ENCODE data around the gene MS4A10. TPM values are rescaled to one million over a fixed set of nuclear protein-coding genes. Genes with fewer than 3 reads are reported as not detected.

Gene MS4A10
- total RNA-seq, 1 donor from 2014 or later: not detected

DNA sequence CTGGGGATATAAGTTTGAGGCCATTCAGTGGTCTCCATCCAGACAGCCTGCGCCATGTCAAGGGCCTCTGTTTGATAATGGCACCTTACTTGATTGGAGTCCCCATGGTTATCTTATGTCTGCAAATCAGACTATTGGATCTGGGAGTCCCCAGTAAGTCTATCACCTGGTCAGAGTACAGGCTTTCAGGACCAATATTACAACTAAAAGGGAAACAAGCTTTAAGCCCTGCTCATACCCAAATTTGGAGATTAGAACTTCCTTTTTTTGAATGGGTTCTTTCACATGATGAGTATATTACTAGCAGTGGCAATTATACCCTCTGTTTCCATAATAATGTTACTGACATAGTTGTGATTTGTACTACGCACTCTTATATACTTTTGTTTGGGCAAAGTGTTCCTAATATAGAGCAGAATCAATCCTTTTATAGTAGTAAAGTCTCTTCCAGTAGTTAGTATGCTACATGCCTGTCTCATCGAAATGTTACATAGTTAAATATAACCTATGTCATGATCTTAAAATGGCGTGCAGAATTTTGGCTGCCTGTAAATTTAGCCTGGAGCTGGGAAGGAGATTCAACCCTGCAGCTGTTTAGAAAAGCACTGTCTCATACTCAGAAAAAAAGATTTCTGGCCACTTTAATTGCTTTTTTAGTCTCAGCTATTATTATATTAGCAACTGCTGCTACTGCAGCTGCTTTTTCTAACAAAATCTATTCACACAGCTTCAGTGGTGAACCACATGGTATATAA, 23.5 kb upstream of the MS4A10 start:
- TF ChIP-seq, protein P1, sequence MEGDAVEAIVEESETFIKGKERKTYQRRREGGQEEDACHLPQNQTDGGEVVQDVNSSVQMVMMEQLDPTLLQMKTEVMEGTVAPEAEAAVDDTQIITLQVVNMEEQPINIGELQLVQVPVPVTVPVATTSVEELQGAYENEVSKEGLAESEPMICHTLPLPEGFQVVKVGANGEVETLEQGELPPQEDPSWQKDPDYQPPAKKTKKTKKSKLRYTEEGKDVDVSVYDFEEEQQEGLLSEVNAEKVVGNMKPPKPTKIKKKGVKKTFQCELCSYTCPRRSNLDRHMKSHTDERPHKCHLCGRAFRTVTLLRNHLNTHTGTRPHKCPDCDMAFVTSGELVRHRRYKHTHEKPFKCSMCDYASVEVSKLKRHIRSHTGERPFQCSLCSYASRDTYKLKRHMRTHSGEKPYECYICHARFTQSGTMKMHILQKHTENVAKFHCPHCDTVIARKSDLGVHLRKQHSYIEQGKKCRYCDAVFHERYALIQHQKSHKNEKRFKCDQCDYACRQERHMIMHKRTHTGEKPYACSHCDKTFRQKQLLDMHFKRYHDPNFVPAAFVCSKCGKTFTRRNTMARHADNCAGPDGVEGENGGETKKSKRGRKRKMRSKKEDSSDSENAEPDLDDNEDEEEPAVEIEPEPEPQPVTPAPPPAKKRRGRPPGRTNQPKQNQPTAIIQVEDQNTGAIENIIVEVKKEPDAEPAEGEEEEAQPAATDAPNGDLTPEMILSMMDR (IDR thresholded peaks at IDR 0.05; ENCODE audit: unreplicated experiment): no peak
- no peak overlapping the region for H3K4me3 Mint-ChIP-seq (ENCODE audit: unreplicated experiment)
- peaks cover 3% of the 10 kb centered on the region for H3K9me3 Mint-ChIP-seq (ENCODE audit: unreplicated experiment)
- peaks cover 15% of the 10 kb centered on the region for H3K4me1 Mint-ChIP-seq (ENCODE audit: unreplicated experiment)
- no peak for DNase-seq (ENCODE audit: low spot score)
- peaks cover 5% of the 10 kb centered on the region for H3K36me3 Mint-ChIP-seq (ENCODE audit: low read depth, unreplicated experiment)
- no peak overlapping the region for H3K27ac Mint-ChIP-seq (ENCODE audit: unreplicated experiment)
- peaks cover 2% of the 10 kb centered on the region for H3K27me3 Mint-ChIP-seq (ENCODE audit: unreplicated experiment)

DNA sequence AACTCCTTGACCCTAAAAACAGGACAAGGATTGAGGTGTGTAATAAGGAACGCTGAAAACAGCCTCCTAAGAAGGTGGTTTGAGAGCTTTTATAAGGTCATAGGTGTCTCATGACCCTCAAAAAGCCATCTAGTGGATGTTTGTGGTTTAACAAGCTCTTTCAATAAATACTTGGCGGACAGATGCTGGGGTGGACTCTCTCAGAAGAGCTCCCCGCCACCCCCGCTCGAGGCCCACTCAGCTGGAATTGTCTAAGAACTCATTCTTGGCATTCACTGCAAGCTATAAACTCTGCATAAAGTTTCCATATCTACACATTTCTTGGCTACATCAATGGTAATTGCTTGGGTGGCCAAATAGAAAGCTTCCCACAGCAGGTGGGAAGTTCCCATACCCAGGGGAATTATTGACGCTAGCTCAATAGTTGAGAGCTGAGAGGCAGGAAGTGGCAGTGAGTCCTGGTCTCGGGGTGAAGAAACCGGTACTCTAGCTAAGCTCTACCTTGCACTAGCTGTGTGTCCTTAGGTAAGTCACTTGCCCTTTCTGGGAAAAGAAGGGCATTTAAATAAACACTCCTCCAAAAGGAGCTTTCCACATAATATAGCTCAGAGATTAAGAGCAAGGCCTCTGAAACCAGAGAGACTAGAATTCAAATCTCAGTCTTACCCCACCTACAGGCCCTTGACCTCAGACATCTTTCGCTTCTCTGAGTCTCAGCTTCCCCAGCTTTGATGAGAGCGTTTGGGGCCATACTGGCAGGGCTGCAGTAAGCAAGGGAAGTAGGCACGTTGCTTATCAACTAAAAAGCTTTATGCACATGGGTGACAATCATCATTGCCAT, 22.1 kb upstream of the MS4A10 start:
- Mint-ChIP-seq H3K36me3 (ENCODE audit: low read depth, unreplicated experiment) (no peaks in the 10 kb centered on the region), H3K4me1 (ENCODE audit: unreplicated experiment) (peaks cover 15% of the 10 kb centered on the region), H3K9me3 (ENCODE audit: unreplicated experiment) (no peaks in the 10 kb centered on the region), H3K27me3 (ENCODE audit: unreplicated experiment) (peaks cover 4% of the 10 kb centered on the region), H3K4me3 (ENCODE audit: unreplicated experiment) (no peak overlapping the region), H3K27ac (ENCODE audit: unreplicated experiment) (no peak overlapping the region)
- TF ChIP-seq, protein P1 (IDR thresholded peaks at IDR 0.05; ENCODE audit: unreplicated experiment): peak; percentile 64
- no peak for DNase-seq (ENCODE audit: low spot score)

DNA sequence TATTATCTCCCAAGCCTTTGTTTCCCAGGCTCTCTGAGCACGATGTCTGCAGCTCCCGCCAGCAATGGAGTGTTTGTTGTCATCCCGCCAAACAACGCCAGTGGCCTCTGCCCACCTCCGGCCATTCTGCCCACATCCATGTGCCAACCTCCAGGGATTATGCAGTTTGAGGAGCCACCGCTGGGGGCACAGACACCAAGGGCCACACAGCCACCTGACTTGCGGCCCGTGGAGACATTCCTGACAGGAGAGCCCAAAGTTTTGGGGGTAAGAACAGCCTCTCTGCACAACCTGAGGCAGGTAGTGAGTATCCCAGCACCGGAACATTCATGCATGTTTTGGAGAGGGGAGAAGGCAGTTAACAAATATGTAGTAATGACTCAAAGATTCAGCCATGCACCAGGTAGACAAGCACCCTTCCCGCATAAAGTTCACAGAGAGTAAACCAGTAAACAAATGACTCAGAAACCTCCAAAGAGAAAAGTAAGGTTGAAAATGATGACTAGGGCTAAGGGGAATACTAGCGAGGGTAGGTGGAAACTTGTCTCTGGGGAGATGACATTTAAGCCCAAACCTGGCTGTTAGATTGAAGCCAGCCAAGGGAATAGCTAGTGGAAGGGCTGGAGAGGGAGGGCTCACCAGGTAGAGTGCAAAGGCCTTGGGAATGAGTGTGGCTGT, 21.3 kb upstream of the MS4A10 start:
- no peak for DNase-seq (ENCODE audit: low spot score)
- TF ChIP-seq, protein P1 (IDR thresholded peaks at IDR 0.05; ENCODE audit: unreplicated experiment): no peak
- H3K4me1 Mint-ChIP-seq (ENCODE audit: unreplicated experiment): peaks cover 12% of the 10 kb centered on the region
- H3K27me3 Mint-ChIP-seq (ENCODE audit: unreplicated experiment): peaks cover 5% of the 10 kb centered on the region
- no peaks in the 10 kb centered on the region for H3K9me3 Mint-ChIP-seq (ENCODE audit: unreplicated experiment)
- no peak overlapping the region for H3K27ac Mint-ChIP-seq (ENCODE audit: unreplicated experiment)
- H3K36me3 Mint-ChIP-seq (ENCODE audit: low read depth, unreplicated experiment): no peaks in the 10 kb centered on the region
- no peak overlapping the region for H3K4me3 Mint-ChIP-seq (ENCODE audit: unreplicated experiment)

DNA sequence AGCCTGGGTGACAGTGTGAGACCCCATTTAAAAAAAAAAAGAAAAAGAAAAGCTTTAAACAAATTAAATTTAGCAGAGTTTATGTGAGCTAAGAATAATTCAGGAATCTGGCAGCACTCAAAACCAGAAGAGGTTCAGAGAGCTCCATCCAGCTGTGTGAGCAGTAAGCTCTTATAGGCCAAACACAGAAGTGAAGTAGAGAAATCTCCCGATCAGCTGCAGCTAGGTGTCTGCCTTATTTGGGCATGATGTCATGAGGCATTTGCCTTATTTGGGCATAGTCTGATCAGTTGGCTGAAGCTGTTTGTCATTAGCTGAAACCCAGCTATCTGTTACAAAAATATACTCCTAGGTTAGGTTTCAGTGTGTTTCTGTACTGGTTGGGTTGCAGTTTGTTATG, 20.3 kb upstream of the MS4A10 start:
- peaks cover 4% of the 10 kb centered on the region for H3K4me1 Mint-ChIP-seq (ENCODE audit: unreplicated experiment)
- no peaks in the 10 kb centered on the region for H3K36me3 Mint-ChIP-seq (ENCODE audit: low read depth, unreplicated experiment)
- no peak for DNase-seq (ENCODE audit: low spot score)
- no peak overlapping the region for H3K27ac Mint-ChIP-seq (ENCODE audit: unreplicated experiment)
- no peak overlapping the region for H3K4me3 Mint-ChIP-seq (ENCODE audit: unreplicated experiment)
- TF ChIP-seq, protein P1 (IDR thresholded peaks at IDR 0.05; ENCODE audit: unreplicated experiment): no peak
- H3K9me3 Mint-ChIP-seq (ENCODE audit: unreplicated experiment): no peaks in the 10 kb centered on the region
- H3K27me3 Mint-ChIP-seq (ENCODE audit: unreplicated experiment): peaks cover 6% of the 10 kb centered on the region
